GM23338 (cell line): Measurements from ENCODE around the gene DMRTB1. TPM values are rescaled to one million over a fixed set of nuclear protein-coding genes. Genes with fewer than 3 reads are reported as not detected.

ENCODE experiments used
- ATAC-seq: fragments of 200-7000 bp; cut with Tn5 transposase; 3 replicates; pipeline ENCODE4 v1.9.1; 2020
- DNase-seq: peaks from one replicate; pipeline ENCODE4 v3.0.0-alpha.2; 2015; ENCODE audit warnings: low spot score
- H2AFZ ChIP-seq: fragments of 200-600 bp; sonication (generic); 2 replicates; pipeline ENCODE4 v1.8.0; 2016; ENCODE audit warnings: antibody characterized with exemption, mild to moderate bottlenecking, moderate library complexity
- H3F3A ChIP-seq: fragments of 200-600 bp; sonication (generic); replicated peaks from 2 replicates; pipeline ENCODE4 v1.8.0; 2017; ENCODE audit warnings: antibody characterized with exemption, mixed run types, low read depth
- H3K27ac ChIP-seq: fragments of 200-600 bp; sonication (generic); 2 replicates; pipeline ENCODE4 v1.6.1; 2016; ENCODE audit warnings: low read depth
- H3K27me3 ChIP-seq: fragments of 200-600 bp; sonication (generic); 2 replicates; pipeline ENCODE4 v1.8.0; 2016; ENCODE audit warnings: mild to moderate bottlenecking, mixed run types, moderate library complexity; ENCODE audit not compliant: insufficient read depth
- H3K36me3 ChIP-seq: fragments of 200-600 bp; sonication (generic); 2 replicates; pipeline ENCODE4 v1.8.0; 2016; ENCODE audit warnings: mild to moderate bottlenecking; ENCODE audit not compliant: insufficient read depth
- H3K4me1 ChIP-seq: fragments of 200-600 bp; sonication (generic); 2 replicates; pipeline ENCODE4 v1.8.0; 2016; ENCODE audit warnings: mild to moderate bottlenecking, moderate library complexity; ENCODE audit not compliant: insufficient read depth
- H3K4me2 ChIP-seq: fragments of 200-600 bp; sonication (generic); 2 replicates; pipeline ENCODE4 v1.7.1; 2017; ENCODE audit warnings: mixed run types
- H3K4me3 ChIP-seq: fragments of 200-600 bp; sonication (generic); 2 replicates; pipeline ENCODE4 v1.6.1; 2016; ENCODE audit warnings: mixed run types
- H3K79me2 ChIP-seq: fragments of 200-600 bp; sonication (generic); replicated peaks from 2 replicates; pipeline ENCODE4 v1.8.0; 2017; ENCODE audit warnings: mild to moderate bottlenecking; ENCODE audit not compliant: insufficient read depth
- H3K9me2 ChIP-seq: fragments of 200-600 bp; sonication (generic); 2 replicates; pipeline ENCODE4 v1.8.0; 2017; ENCODE audit not compliant: insufficient read depth
- H4K20me1 ChIP-seq: fragments of 200-600 bp; sonication (generic); replicated peaks from 2 replicates; pipeline ENCODE4 v1.8.0; 2017; ENCODE audit warnings: mild to moderate bottlenecking; ENCODE audit not compliant: insufficient read depth
- H3K27ac Mint-ChIP-seq: 2 replicates; pipeline ENCODE4 v1.8.0; 2020; ENCODE audit warnings: inconsistent platforms, mild to moderate bottlenecking, moderate library complexity, mixed read lengths
- H3K27me3 Mint-ChIP-seq: 3 replicates; pipeline ENCODE4 v1.8.0; 2022; ENCODE audit warnings: low read depth, mild to moderate bottlenecking, moderate library complexity, mixed read lengths, inconsistent platforms; ENCODE audit not compliant: insufficient read depth, poor library complexity
- H3K36me3 Mint-ChIP-seq: 3 replicates; pipeline ENCODE4 v1.8.0; 2021; ENCODE audit warnings: low read depth, mild to moderate bottlenecking, inconsistent platforms, moderate library complexity, mixed read lengths
- H3K4me1 Mint-ChIP-seq: 3 replicates; pipeline ENCODE4 v1.8.0; 2020; ENCODE audit warnings: mild to moderate bottlenecking, inconsistent platforms, mixed read lengths
- H3K4me3 Mint-ChIP-seq: 3 replicates; pipeline ENCODE4 v1.8.0; 2021; ENCODE audit warnings: moderate library complexity, mild to moderate bottlenecking, inconsistent platforms, mixed read lengths
- H3K9me3 Mint-ChIP-seq: 3 replicates; pipeline ENCODE4 v1.8.0; 2020; ENCODE audit warnings: moderate library complexity, mild to moderate bottlenecking, inconsistent platforms, mixed read lengths
- CREB1 ChIP-seq: fragments of 250-450 bp; sonication (Bioruptor Pico); IDR thresholded peaks from 2 replicates; pipeline ENCODE4 v1.5.0; 2020; ENCODE audit warnings: low read depth, mild to moderate bottlenecking, moderate library complexity
- CTCF ChIP-seq, 2 experiments: fragments of 200-600 bp in 1 of 2; sonication (generic) in 1 of 2; conservative IDR thresholded peaks; 2 replicates each; pipeline versions ENCODE4 v1.5.1 to v1.6.1; 2016 to 2017; ENCODE audit warnings: antibody characterized with exemption in 2 of 2, low read depth in 2 of 2, mild to moderate bottlenecking in 2 of 2, moderate library complexity in 1 of 2
- ETS1 ChIP-seq: IDR thresholded peaks from 2 replicates; pipeline ENCODE4 v1.6.1; 2016; ENCODE audit warnings: antibody characterized with exemption
- EZH2 ChIP-seq: fragments of 200-600 bp; sonication (generic); IDR thresholded peaks from one replicate; pipeline ENCODE4 v1.8.0; 2017; ENCODE audit warnings: antibody characterized with exemption, mild to moderate bottlenecking, low read depth; ENCODE audit not compliant: unreplicated experiment
- EZH2phosphoT487 ChIP-seq: fragments of 200-600 bp; sonication (generic); IDR thresholded peaks from one replicate; pipeline ENCODE4 v1.8.1; 2018; ENCODE audit warnings: antibody characterized with exemption; ENCODE audit not compliant: unreplicated experiment
- JUNB ChIP-seq: IDR thresholded peaks from one replicate; pipeline ENCODE4 v1.6.1; 2016; ENCODE audit warnings: antibody characterized with exemption; ENCODE audit not compliant: unreplicated experiment
- NANOG ChIP-seq: IDR thresholded peaks from 2 replicates; pipeline ENCODE4 v1.6.1; 2016; ENCODE audit warnings: antibody characterized with exemption, borderline replicate concordance
- POLR2AphosphoS5 ChIP-seq: IDR thresholded peaks from 2 replicates; pipeline ENCODE4 v1.6.1; 2016; ENCODE audit warnings: antibody characterized with exemption, low read depth
- REST ChIP-seq: IDR thresholded peaks from one replicate; pipeline ENCODE4 v1.6.1; 2018; ENCODE audit warnings: antibody characterized with exemption; ENCODE audit not compliant: unreplicated experiment
- STAT1 ChIP-seq: IDR thresholded peaks from one replicate; pipeline ENCODE4 v1.6.1; 2016; ENCODE audit warnings: antibody characterized with exemption; ENCODE audit not compliant: unreplicated experiment
- ZNF114 ChIP-seq: fragments of 250-450 bp; sonication (Bioruptor Pico); IDR thresholded peaks from 2 replicates; pipeline ENCODE4 v1.5.0; 2020; ENCODE audit warnings: mild to moderate bottlenecking, moderate library complexity
- ZNF331 ChIP-seq: fragments of 250-450 bp; sonication (Bioruptor Pico); IDR thresholded peaks from 2 replicates; pipeline ENCODE4 v1.5.0; 2020; ENCODE audit warnings: low read depth, mild to moderate bottlenecking, moderate library complexity
- ZNF462 ChIP-seq: fragments of 250-450 bp; sonication (Bioruptor Pico); IDR thresholded peaks from 2 replicates; pipeline ENCODE4 v1.5.0; 2020; ENCODE audit warnings: mild to moderate bottlenecking, moderate library complexity
- polyA plus RNA-seq: library from polyadenylated mRNA; unstranded; fragments of >200 nt; fragmentation: Nextera tagmentation; extraction: Ambion mirVana; gene quantifications from 2 replicates; pipeline ENCODE4 v1.2.1, GENCODE V29; 2016
- total RNA-seq: library from RNA; depleted of rRNA; stranded (reverse); fragments of >200 nt; shearing (Covaris generic); gene quantifications from 2 replicates; pipeline ENCODE4 v1.2.3, GENCODE V29; 2014

DMRTB1 gene
- total and polyA plus RNA-seq, 2 experiments from 2014 or later = 0.27 to 1.2 TPM

GRCh38 chr1:53481456-53481855, 22.3 kb downstream of the DMRTB1 start:
- Mint-ChIP-seq H3K27me3 (peaks cover 31% of the 10 kb centered on the region), H3K4me3 (no peak overlapping the region), H3K9me3 (peaks cover 3% of the 10 kb centered on the region; the same call in 1 of the 3 replicates), H3K4me1 (peaks cover 25% of the 10 kb centered on the region), H3K27ac (no peak overlapping the region), H3K36me3 (no peaks in the 10 kb centered on the region)
- Histone ChIP-seq H3K4me2 (no peak overlapping the region), H3K4me1 (no peaks in the 10 kb centered on the region; the same call in 1 of the 2 replicates), H3K36me3 (no peaks in the 10 kb centered on the region), H3K4me3 (no peak overlapping the region), H3K79me2 (no peaks in the 10 kb centered on the region), H3F3A (0 out of 2 replicates have a peak, but pooled peaks cover 3% of the 10 kb centered on the region), H3K27ac (no peak overlapping the region), H4K20me1 (no peaks in the 10 kb centered on the region), H3K9me2 (no peaks in the 10 kb centered on the region), H2AFZ (no peak overlapping the region), H3K27me3 (no peaks in the 10 kb centered on the region)
- ATAC-seq (no peak), DNase-seq (no peak)
- TF ChIP-seq CTCF (conservative IDR thresholded peaks at IDR 0.05; ENCODE audit: low read depth in 2 of 2) (no peak), REST (no peak), EZH2 (no peak), NANOG (no peak), ZNF331 (CRISPR knock-in tag) (no peak), ZNF462 (CRISPR knock-in tag) (no peak), POLR2AphosphoS5 (no peak), ETS1 (no peak), STAT1 (no peak), CREB1 (CRISPR knock-in tag) (no peak), JUNB (no peak), EZH2phosphoT487 (no peak), ZNF114 (CRISPR knock-in tag) (no peak)
